Breast epithelium (tissue), 3 donors: ENCODE measurements around the gene MACROH2A2.

Experiments
- POLR2A ChIP-seq: fragments of 450-650 bp; IDR thresholded peaks from one replicate; pipeline ENCODE4 v1.6.1; 2016; ENCODE audit warnings: antibody characterized with exemption, mild to moderate bottlenecking, moderate library complexity
- POLR2AphosphoS5 ChIP-seq, 3 donors: sonication (generic); formaldehyde crosslinking; IDR thresholded peaks; one replicate each; pipeline ENCODE4 v1.6.1; 2017; ENCODE audit warnings: antibody characterized with exemption in 3 of 3
- TF ChIP-seq, protein P1 (sequence below), 3 donors: fragments of 450-650 bp; IDR thresholded peaks; one replicate each; pipeline ENCODE4 v1.5.1; 2016 to 2017; ENCODE audit warnings: antibody characterized with exemption in 3 of 3, mild to moderate bottlenecking in 3 of 3, moderate library complexity in 3 of 3

DNA sequence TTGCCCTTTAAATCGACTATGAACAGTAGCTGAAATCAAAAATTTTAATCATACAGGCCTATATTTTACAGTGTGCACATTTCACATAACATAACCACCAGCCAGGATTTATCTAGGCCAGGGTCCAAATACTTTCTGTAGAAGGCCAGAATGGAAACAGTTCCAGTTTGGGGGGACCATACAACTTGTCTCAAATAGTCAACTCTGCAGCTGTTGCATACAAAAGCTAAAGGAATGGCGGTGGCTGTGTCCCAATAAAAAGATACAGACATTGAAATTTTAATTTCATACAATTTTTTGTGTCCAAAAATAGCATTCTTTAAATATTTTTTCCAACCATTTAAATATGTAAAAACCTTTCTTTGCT is 94.6 kb downstream of the MACROH2A2 start:
- no peak for TF ChIP-seq POLR2A
- TF ChIP-seq, protein P1, sequence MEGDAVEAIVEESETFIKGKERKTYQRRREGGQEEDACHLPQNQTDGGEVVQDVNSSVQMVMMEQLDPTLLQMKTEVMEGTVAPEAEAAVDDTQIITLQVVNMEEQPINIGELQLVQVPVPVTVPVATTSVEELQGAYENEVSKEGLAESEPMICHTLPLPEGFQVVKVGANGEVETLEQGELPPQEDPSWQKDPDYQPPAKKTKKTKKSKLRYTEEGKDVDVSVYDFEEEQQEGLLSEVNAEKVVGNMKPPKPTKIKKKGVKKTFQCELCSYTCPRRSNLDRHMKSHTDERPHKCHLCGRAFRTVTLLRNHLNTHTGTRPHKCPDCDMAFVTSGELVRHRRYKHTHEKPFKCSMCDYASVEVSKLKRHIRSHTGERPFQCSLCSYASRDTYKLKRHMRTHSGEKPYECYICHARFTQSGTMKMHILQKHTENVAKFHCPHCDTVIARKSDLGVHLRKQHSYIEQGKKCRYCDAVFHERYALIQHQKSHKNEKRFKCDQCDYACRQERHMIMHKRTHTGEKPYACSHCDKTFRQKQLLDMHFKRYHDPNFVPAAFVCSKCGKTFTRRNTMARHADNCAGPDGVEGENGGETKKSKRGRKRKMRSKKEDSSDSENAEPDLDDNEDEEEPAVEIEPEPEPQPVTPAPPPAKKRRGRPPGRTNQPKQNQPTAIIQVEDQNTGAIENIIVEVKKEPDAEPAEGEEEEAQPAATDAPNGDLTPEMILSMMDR (IDR thresholded peaks at IDR 0.05), result no peak
- TF ChIP-seq POLR2AphosphoS5 (IDR thresholded peaks at IDR 0.05), result no peak
